Activated CD4-positive, alpha-beta T cell treated with anti-CD3 and anti-CD28 coated beads for 24 hours (primary cell): Measurements from ENCODE around the gene FAM107A.

Source experiments
- DNase-seq, 2 donors: peaks; one replicate each; pipeline ENCODE4 v3.0.0-alpha.2; 2020; ENCODE audit warnings: low read depth in 2 of 2

The FAM107A gene

GRCh38 chr3:58567251-58567515, 10.0 kb downstream of the FAM107A start:
- DNase-seq: no peak

- no peak for DNase-seq
Observed at GRCh38 chr3:58566398-58567250, 10.6 kb downstream of the FAM107A start.

GRCh38 chr3:58565621-58566397, 11.4 kb downstream of the FAM107A start:
- DNase-seq: no peak

- no peak for DNase-seq
Observed at GRCh38 chr3:58564456-58565160, 12.6 kb downstream of the FAM107A start.

GRCh38 chr3:58564054-58564453, 13.1 kb downstream of the FAM107A start:
- DNase-seq: no peak

- DNase-seq: no peak
Observed at GRCh38 chr3:58563386-58564035, 13.7 kb downstream of the FAM107A start.

- DNase-seq: no peak
Observed at GRCh38 chr3:58562498-58562897, 14.7 kb downstream of the FAM107A start.

GRCh38 chr3:58560771-58561311, 16.4 kb downstream of the FAM107A start:
- no peak for DNase-seq

- DNase-seq: no peak
Observed at GRCh38 chr3:58559586-58559985, 17.6 kb downstream of the FAM107A start.

- DNase-seq: no peak
Observed at GRCh38 chr3:58557491-58557890, 19.7 kb downstream of the FAM107A start.

GRCh38 chr3:58556761-58557221, 20.4 kb downstream of the FAM107A start:
- no peak for DNase-seq

GRCh38 chr3:58556001-58556400, 21.2 kb downstream of the FAM107A start:
- no peak for DNase-seq

GRCh38 chr3:58555203-58555602, 22.0 kb downstream of the FAM107A start:
- no peak for DNase-seq

- DNase-seq: no peak
Observed at GRCh38 chr3:58553003-58553402, 24.2 kb downstream of the FAM107A start.

- DNase-seq: no peak
Observed at GRCh38 chr3:58551636-58552180, 25.5 kb downstream of the FAM107A start.

- DNase-seq: no peak
Observed at GRCh38 chr3:58544541-58544940, 32.6 kb downstream of the FAM107A start.

- no peak for DNase-seq
Observed at GRCh38 chr3:58540176-58540858, 36.9 kb downstream of the FAM107A start.

- DNase-seq: no peak
Observed at GRCh38 chr3:58539626-58540025, 37.6 kb downstream of the FAM107A start.

GRCh38 chr3:58537412-58538301, 39.5 kb downstream of the FAM107A start:
- DNase-seq: no peak
